HG02642 (cell line): ENCODE measurements around the gene POT1.
A peak's percentile ranks its signal among the peaks of the same experiment; 100 is the strongest.
"Not testable (repeated sequence)": the region's sequence is repeated elsewhere in the genome, so short reads cannot be mapped to it uniquely, and the experiment has no call there.

ENCODE experiments used
- ATAC-seq: cut with Tn5 transposase; IDR thresholded peaks from one replicate; pipeline ENCODE4 v1.9.1; 2021; ENCODE audit warnings: mild to moderate bottlenecking; ENCODE audit not compliant: unreplicated experiment, poor library complexity

POT1 gene

GRCh38 chr7:124929467-124930172 lies at the start of gene POT1:
Gene POT1, minus strand, starts transcription at chr7:124929825. Its CDS starts 32,652 bp downstream, at chr7:124897173.
- peak; percentile 100 for ATAC-seq

- ATAC-seq: not testable (repeated sequence)
Measured at GRCh38 chr7:124975131-124975530, 45.5 kb upstream of the POT1 start.

- no peak for ATAC-seq
Measured at GRCh38 chr7:124965553-124965952, 35.9 kb upstream of the POT1 start.

GRCh38 chr7:124959676-124960075 lies 30.1 kb upstream of the POT1 start:
- no peak for ATAC-seq

- ATAC-seq: not testable (repeated sequence)
Measured at GRCh38 chr7:124957952-124958351, 28.3 kb upstream of the POT1 start.

- ATAC-seq: no peak
Measured at GRCh38 chr7:124956160-124956559, 26.5 kb upstream of the POT1 start.

- ATAC-seq: no peak
Measured at GRCh38 chr7:124954790-124955189, 25.2 kb upstream of the POT1 start.

GRCh38 chr7:124945680-124946079 lies 16.1 kb upstream of the POT1 start:
- no peak for ATAC-seq

GRCh38 chr7:124943472-124943871 lies 13.8 kb upstream of the POT1 start:
- no peak for ATAC-seq

- no peak for ATAC-seq
Measured at GRCh38 chr7:124942399-124942798, 12.8 kb upstream of the POT1 start.

GRCh38 chr7:124940306-124940705 lies 10.7 kb upstream of the POT1 start:
- ATAC-seq: no peak

- no peak for ATAC-seq
Measured at GRCh38 chr7:124938128-124938527, 8.5 kb upstream of the POT1 start.

- no peak for ATAC-seq
Measured at GRCh38 chr7:124937076-124937475, 7.5 kb upstream of the POT1 start.

GRCh38 chr7:124934841-124935240 lies 5.2 kb upstream of the POT1 start:
- no peak for ATAC-seq

GRCh38 chr7:124930655-124931597 lies 1.3 kb upstream of the POT1 start:
- ATAC-seq: no peak

- no peak for ATAC-seq
Measured at GRCh38 chr7:124930173-124930623, 573 bp upstream of the POT1 start.

GRCh38 chr7:124924906-124925305 lies 4.7 kb downstream of the POT1 start:
- ATAC-seq: no peak

GRCh38 chr7:124922200-124922599 lies 7.4 kb downstream of the POT1 start:
- ATAC-seq: no peak

- no peak for ATAC-seq
Measured at GRCh38 chr7:124919841-124920240, 9.8 kb downstream of the POT1 start.

GRCh38 chr7:124918662-124919061 lies 11.0 kb downstream of the POT1 start:
- peak; percentile 92 for ATAC-seq

GRCh38 chr7:124915242-124915641 lies 14.4 kb downstream of the POT1 start:
- peak; percentile 36 for ATAC-seq
